GM23248 (cell line): Measurements from ENCODE around the gene SERPINA6. TPM values are rescaled to one million over a fixed set of nuclear protein-coding genes. Genes with fewer than 3 reads are reported as not detected.
"Not testable (repeated sequence)": the region's sequence is repeated elsewhere in the genome, so short reads cannot be mapped to it uniquely, and the experiment has no call there.

Source experiments
- DNase-seq: peaks from one replicate; pipeline ENCODE4 v3.0.0-alpha.2; 2015
- H2AFZ ChIP-seq: fragments of 200-600 bp; sonication (generic); 2 replicates; pipeline ENCODE4 v1.6.1; 2016; ENCODE audit warnings: antibody characterized with exemption
- H3F3A ChIP-seq: fragments of 200-600 bp; sonication (generic); 2 replicates; pipeline ENCODE4 v1.6.1; 2016; ENCODE audit warnings: mild to moderate bottlenecking, antibody characterized with exemption, mixed run types; ENCODE audit not compliant: insufficient read depth
- H3K27ac ChIP-seq: fragments of 200-600 bp; sonication (generic); 2 replicates; pipeline ENCODE4 v1.5.1; 2016; ENCODE audit warnings: mild to moderate bottlenecking
- H3K27me3 ChIP-seq: fragments of 200-600 bp; sonication (generic); replicated peaks from 2 replicates; pipeline ENCODE4 v1.6.1; 2016; ENCODE audit warnings: mild to moderate bottlenecking; ENCODE audit not compliant: insufficient read depth
- H3K36me3 ChIP-seq: fragments of 200-600 bp; sonication (generic); 2 replicates; pipeline ENCODE4 v1.6.1; 2016; ENCODE audit warnings: low read depth, mild to moderate bottlenecking
- H3K4me1 ChIP-seq: fragments of 200-600 bp; sonication (generic); 2 replicates; pipeline ENCODE4 v1.6.1; 2016; ENCODE audit warnings: mild to moderate bottlenecking; ENCODE audit not compliant: insufficient read depth
- H3K4me2 ChIP-seq: fragments of 200-600 bp; sonication (generic); one replicate; pipeline ENCODE4 v1.6.1; 2016; ENCODE audit warnings: mild to moderate bottlenecking; ENCODE audit not compliant: unreplicated experiment
- H3K4me3 ChIP-seq: fragments of 200-600 bp; sonication (generic); 2 replicates; pipeline ENCODE4 v1.5.1; 2016; ENCODE audit warnings: mild to moderate bottlenecking
- H3K79me2 ChIP-seq: fragments of 200-600 bp; sonication (generic); 2 replicates; pipeline ENCODE4 v1.6.1; 2016; ENCODE audit warnings: mild to moderate bottlenecking; ENCODE audit not compliant: insufficient read depth
- H3K9ac ChIP-seq: fragments of 200-600 bp; sonication (generic); 2 replicates; pipeline ENCODE4 v1.6.1; 2016; ENCODE audit warnings: mild to moderate bottlenecking
- H3K9me2 ChIP-seq: fragments of 200-600 bp; sonication (generic); 2 replicates; pipeline ENCODE4 v1.6.1; 2016; ENCODE audit warnings: mixed run types, mild to moderate bottlenecking, moderate library complexity; ENCODE audit not compliant: insufficient read depth
- H3K9me3 ChIP-seq: fragments of 200-600 bp; sonication (generic); one replicate; pipeline ENCODE4 v1.6.1; 2017; ENCODE audit warnings: low read depth
- H4K20me1 ChIP-seq: fragments of 200-600 bp; sonication (generic); 2 replicates; pipeline ENCODE4 v1.6.0; 2016; ENCODE audit not compliant: insufficient read depth
- EZH2 ChIP-seq: fragments of 200-600 bp; sonication (generic); IDR thresholded peaks from 2 replicates; pipeline ENCODE4 v1.6.1; 2018; ENCODE audit warnings: antibody characterized with exemption, mild to moderate bottlenecking; ENCODE audit not compliant: insufficient read depth, poor library complexity, severe bottlenecking
- EZH2phosphoT487 ChIP-seq: fragments of 200-600 bp; sonication (generic); IDR thresholded peaks from 2 replicates; pipeline ENCODE4 v1.6.1; 2018; ENCODE audit warnings: antibody characterized with exemption, moderate library complexity, mild to moderate bottlenecking, low read depth; ENCODE audit not compliant: insufficient read depth
- WGBS, 2 experiments: methylation state at CpG; one replicate each; pipeline ENCODE4 v1.1.6; 2015 to 2017; ENCODE audit warnings: low lambda C conversion rate in 2 of 2, low coverage in 1 of 2; ENCODE audit errors: missing lambda C conversion rate in 2 of 2; 5-methylcytosine and 5-hydroxymethylcytosine counted together
- in situ Hi-C: fragments of 300-500 bp; cut with MboI; formaldehyde crosslinking; loops from 2 replicates; pipeline ENCODE4 v1.15.0; 2020
- polyA plus RNA-seq: library from polyadenylated mRNA; unstranded; fragments of >200 nt; fragmentation: Nextera tagmentation; extraction: Ambion mirVana; gene quantifications from 2 replicates; pipeline ENCODE4 v1.2.1, GENCODE V29; 2016
- total RNA-seq: library from RNA; depleted of rRNA; stranded (reverse); fragments of >200 nt; shearing (Covaris generic); gene quantifications from 2 replicates; pipeline ENCODE4 v1.2.3, GENCODE V29; 2014

SERPINA6 gene
- total and polyA plus RNA-seq, 2 experiments from 2014 or later = not detected

DNA sequence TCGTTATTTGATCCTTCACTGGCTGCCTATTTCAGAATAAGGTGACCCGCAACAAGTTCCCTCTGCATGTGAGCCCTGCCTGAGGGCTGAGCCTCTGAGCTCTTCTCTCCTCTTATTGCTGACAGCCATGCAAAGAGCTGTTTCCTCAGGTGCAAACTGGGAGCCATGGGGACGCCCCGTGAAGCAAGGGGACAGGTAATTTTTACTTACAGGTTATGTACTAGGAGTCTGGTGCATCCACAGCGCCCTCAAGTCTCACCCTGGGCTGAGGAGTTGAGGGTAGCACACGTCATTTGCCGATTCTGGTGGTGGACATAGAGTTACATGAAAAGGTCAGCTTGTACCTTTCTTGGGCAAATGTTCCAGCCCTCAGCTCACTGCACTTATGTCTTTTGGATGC lies 26.1 kb upstream of the SERPINA6 start:
- in situ Hi-C loops = no loop called here
- Histone ChIP-seq H3K4me1 (peaks cover 17% of the 10 kb centered on the region), H4K20me1 (no peaks in the 10 kb centered on the region), H3F3A (peaks cover 11% of the 10 kb centered on the region), H3K9me2 (no peaks in the 10 kb centered on the region), H3K79me2 (no peaks in the 10 kb centered on the region), H3K27ac (no peak overlapping the region), H2AFZ (no peak overlapping the region), H3K9me3 (no peaks in the 10 kb centered on the region), H3K9ac (no peak overlapping the region), H3K27me3 (no peaks in the 10 kb centered on the region), H3K4me3 (no peak overlapping the region), H3K36me3 (no peaks in the 10 kb centered on the region), H3K4me2 (no peak overlapping the region)
- WGBS, 2 experiments = 74 to 75% methylated on average over 7 of the region's 7 CpGs
- DNase-seq = no peak
- no peak for TF ChIP-seq EZH2
- TF ChIP-seq EZH2phosphoT487 = no peak

DNA sequence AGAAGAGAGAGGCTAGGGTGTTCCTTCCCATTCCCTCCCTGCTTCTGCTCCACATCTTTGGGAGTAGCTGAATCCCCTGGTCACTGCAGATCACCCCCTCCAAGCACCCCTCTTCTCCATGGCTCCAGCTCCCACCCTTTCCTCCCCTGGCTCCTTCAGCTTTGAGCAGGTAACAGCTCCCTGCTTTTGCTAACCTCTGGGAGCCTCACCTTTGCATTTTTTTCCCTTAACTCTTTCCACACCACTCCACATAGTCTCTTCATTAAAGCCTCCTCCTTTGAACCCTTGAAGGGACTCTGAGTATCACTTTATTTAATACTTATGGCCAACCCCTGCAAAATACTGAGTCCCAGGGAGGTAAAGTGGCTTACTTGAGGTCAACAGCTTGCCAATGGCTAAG lies 25.7 kb upstream of the SERPINA6 start:
- Histone ChIP-seq H3K9me2 (no peaks in the 10 kb centered on the region), H3K79me2 (no peaks in the 10 kb centered on the region), H3F3A (peaks cover 11% of the 10 kb centered on the region), H3K27me3 (no peaks in the 10 kb centered on the region), H3K36me3 (no peaks in the 10 kb centered on the region), H3K4me2 (no peak overlapping the region), H4K20me1 (no peaks in the 10 kb centered on the region), H3K4me1 (peaks cover 17% of the 10 kb centered on the region), H2AFZ (no peak overlapping the region), H3K9ac (no peak overlapping the region), H3K4me3 (no peak overlapping the region), H3K27ac (no peak overlapping the region), H3K9me3 (no peaks in the 10 kb centered on the region)
- DNase-seq = no peak
- TF ChIP-seq EZH2phosphoT487 (no peak), EZH2 (no peak)
- in situ Hi-C loops = no loop called here

DNA sequence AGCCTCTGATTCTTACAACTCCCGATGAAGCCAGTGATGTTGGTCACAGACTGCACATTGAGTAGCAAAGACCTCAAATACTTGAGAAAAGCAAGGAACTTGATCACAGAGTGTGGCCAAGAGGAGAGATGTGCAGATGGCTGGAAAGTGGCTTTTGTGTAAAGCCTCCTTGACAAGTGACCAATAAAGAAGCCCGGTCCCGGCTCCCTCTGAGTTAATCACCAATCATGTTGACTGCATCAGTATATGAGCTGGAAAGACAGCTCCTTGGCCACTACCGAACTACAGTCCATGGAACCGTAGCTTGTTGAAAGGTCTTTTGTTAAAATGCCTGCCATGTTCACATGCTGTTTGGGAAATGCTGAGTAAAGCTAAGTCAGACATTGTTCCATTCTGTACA lies 23.7 kb upstream of the SERPINA6 start:
- H3K4me3 ChIP-seq = no peak overlapping the region
- in situ Hi-C loops = no loop called here
- no peaks in the 10 kb centered on the region for H3K9me2 ChIP-seq

DNA sequence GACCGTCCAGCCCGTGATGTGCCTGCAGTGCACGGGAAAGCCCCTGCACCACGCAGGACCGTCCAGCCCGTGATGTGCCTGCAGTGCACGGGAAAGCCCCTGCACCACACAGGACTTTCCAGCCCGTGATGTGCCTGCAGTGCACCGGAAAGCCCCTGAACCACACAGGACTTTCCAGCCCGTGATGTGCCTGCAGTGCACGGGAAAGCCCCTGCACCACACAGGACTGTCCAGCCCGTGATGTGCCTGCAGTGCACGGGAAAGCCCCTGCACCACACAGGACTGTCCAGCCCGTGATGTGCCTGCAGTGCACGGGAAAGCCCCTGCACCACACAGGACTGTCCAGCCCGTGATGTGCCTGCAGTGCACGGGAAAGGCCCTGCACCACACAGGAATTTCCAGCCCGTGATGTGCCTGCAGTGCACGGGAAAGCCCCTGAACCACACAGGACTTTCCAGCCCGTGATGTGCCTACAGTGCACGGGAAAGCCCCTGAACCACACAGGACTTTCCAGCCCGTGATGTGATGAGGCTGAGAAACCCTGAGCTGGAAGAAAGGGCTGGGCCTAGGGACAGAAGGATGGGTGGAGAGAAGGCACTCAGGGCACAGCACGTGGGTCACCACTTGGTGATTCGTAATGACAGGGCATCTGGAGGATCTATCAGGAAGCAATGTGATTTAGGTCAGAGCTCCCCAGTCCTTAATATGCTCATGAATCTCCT lies 23.1 kb upstream of the SERPINA6 start:
- H3K9ac ChIP-seq, in situ Hi-C loops, H3K4me3 ChIP-seq, H2AFZ ChIP-seq, H3K9me3 ChIP-seq, H3K79me2 ChIP-seq, H4K20me1 ChIP-seq, H3K36me3 ChIP-seq, H3K9me2 ChIP-seq, H3K27me3 ChIP-seq: not testable (repeated sequence)
- Histone ChIP-seq H3F3A (peaks cover 27% of the 10 kb centered on the region), H3K27ac (peak overlapping the region; percentile 34), H3K4me2 (peak overlapping the region; percentile 41), H3K4me1 (peaks cover 32% of the 10 kb centered on the region)
- WGBS, 2 experiments = 69% methylated on average over 18 to 24 of the region's 24 CpGs
- peak; percentile 83 for DNase-seq

More for the DNA sequence above, 23.7 kb upstream of the SERPINA6 start:
- 71 to 76% methylated on average over 5 of the region's 5 CpGs for WGBS, 2 experiments
- Histone ChIP-seq H3K27ac (peak overlapping the region; percentile 34), H3K9ac (no peak overlapping the region), H3K9me3 (no peaks in the 10 kb centered on the region), H4K20me1 (no peaks in the 10 kb centered on the region), H3K4me2 (peak overlapping the region; percentile 41), H3K36me3 (no peaks in the 10 kb centered on the region), H3F3A (peaks cover 21% of the 10 kb centered on the region), H3K79me2 (no peaks in the 10 kb centered on the region), H3K27me3 (no peaks in the 10 kb centered on the region), H2AFZ (no peak overlapping the region), H3K4me1 (peaks cover 26% of the 10 kb centered on the region)
- peak; percentile 22 for DNase-seq
- TF ChIP-seq EZH2phosphoT487 (no peak), EZH2 (no peak)
